ENCODE data around the gene AGXT2. TPM values are rescaled to one million over a fixed set of nuclear protein-coding genes. Genes with fewer than 3 reads are reported as not detected.

The AGXT2 gene
- total RNA-seq, 1 experiment from 2014 or later = not detected

- CTCF ChIA-PET = no interaction called here
- Histone ChIP-seq H2AFZ (ENCODE audit: low read depth, low read length, poor library complexity, severe bottlenecking) (no peak overlapping the region), H3K79me2 (ENCODE audit: insufficient read depth, low read length) (no peaks in the 10 kb centered on the region), H3K4me3 (replicated peaks in 1 of 2; ENCODE audit: low read depth in 1 of 2, low read length in 2 of 2) (no peak overlapping the region), H3K4me2 (ENCODE audit: low read length) (no peak overlapping the region), H4K20me1 (ENCODE audit: insufficient read depth) (no peaks in the 10 kb centered on the region), H3K9me2 (ENCODE audit: insufficient read depth) (no peaks in the 10 kb centered on the region), H3K9ac (ENCODE audit: low read length) (no peak overlapping the region), H3K9me3 (ENCODE audit: control insufficient read depth in 1 of 2, insufficient read depth in 1 of 2, low read depth in 1 of 2, low read length in 2 of 2) (no peaks in the 10 kb centered on the region), H3K4me1 (ENCODE audit: control insufficient read depth in 1 of 2, insufficient read depth in 2 of 2, low read length in 2 of 2) (no peaks in the 10 kb centered on the region), H3K27ac (ENCODE audit: low read depth, low read length) (no peak overlapping the region), H3K27me3 (ENCODE audit: insufficient read depth, low read length) (peaks cover 15% of the 10 kb centered on the region), H3K36me3 (ENCODE audit: control insufficient read depth in 1 of 2, insufficient read depth in 2 of 2, low read length in 2 of 2) (no peaks in the 10 kb centered on the region)
- no peak for ATAC-seq
- intact Hi-C loops (cut with micrococcal nuclease) = no loop called here
- RAD21 ChIA-PET (ENCODE audit: low non-redundant PET in 1 of 2, low total read pairs in 2 of 2, uncharacterized antibody in 2 of 2, unreplicated experiment in 2 of 2) = no interaction called here
- TF ChIP-seq SRF (IDR thresholded peaks at IDR 0.05; ENCODE audit: low read depth) (no peak), RAD21 (IDR thresholded peaks at IDR 0.05; ENCODE audit: low read depth) (no peak), FOSL1 (IDR thresholded peaks at IDR 0.05; ENCODE audit: low read depth) (no peak), SP1 (IDR thresholded peaks at IDR 0.05; ENCODE audit: low read depth) (no peak), ELF1 (IDR thresholded peaks at IDR 0.05; ENCODE audit: borderline replicate concordance, low read depth) (no peak), YY1 (IDR thresholded peaks at IDR 0.05; ENCODE audit: extremely low read depth, insufficient replicate concordance, low read depth, low read length) (no peak), EGR1 (IDR thresholded peaks at IDR 0.05; ENCODE audit: low read depth) (no peak), ZFX (IDR thresholded peaks at IDR 0.05) (no peak), ZNF274 (IDR thresholded peaks at IDR 0.05; ENCODE audit: low read depth, low read length) (no peak), CBX3 (IDR thresholded peaks at IDR 0.05; ENCODE audit: low read depth) (no peak), EZH2 (IDR thresholded peaks at IDR 0.05) (no peak), REST (IDR thresholded peaks at IDR 0.05; ENCODE audit: low read depth) (no peak), ZBTB33 (IDR thresholded peaks at IDR 0.05; ENCODE audit: extremely low read depth, insufficient replicate concordance, low read length) (no peak), JUND (IDR thresholded peaks at IDR 0.05) (no peak), SIN3A (IDR thresholded peaks at IDR 0.05; ENCODE audit: low read depth) (no peak), ATF3 (IDR thresholded peaks at IDR 0.05) (no peak), MAX (IDR thresholded peaks at IDR 0.05) (no peak), CTCF (IDR thresholded peaks at IDR 0.05 in 2 of 3, conservative IDR thresholded peaks at IDR 0.05 in 1 of 3; ENCODE audit: borderline replicate concordance in 1 of 3, insufficient read depth in 1 of 3, low read depth in 2 of 3, low read length in 2 of 3) (no peak), EZH2phosphoT487 (IDR thresholded peaks at IDR 0.05; ENCODE audit: borderline replicate concordance) (no peak)
- DNase-seq (ENCODE audit: low read depth, low spot score) = no peak
- no TSS peak for BruUV-seq (replicated peaks)
- POLR2A ChIA-PET = no interaction called here
Observed at GRCh38 chr5:34998058-34998789, 49.5 kb downstream of the AGXT2 start.

All from HCT116 (cell line).